HepG2 (cell line): ENCODE results near the gene ASL. TPM values are rescaled to one million over a fixed set of nuclear protein-coding genes. Genes with fewer than 3 reads are reported as not detected.

Experiments
- ARHGAP35 ChIP-seq: sonication (generic); formaldehyde crosslinking; IDR thresholded peaks from 2 replicates; pipeline ENCODE4 v1.9.0; 2022; ENCODE audit warnings: mild to moderate bottlenecking, inconsistent platforms, moderate library complexity, missing genetic modification reagents, borderline replicate concordance
- ATF7-NPFF ChIP-seq: sonication (generic); formaldehyde crosslinking; IDR thresholded peaks from 2 replicates; pipeline ENCODE4 v1.8.1; 2023; ENCODE audit warnings: mild to moderate bottlenecking, low read depth, missing genetic modification reagents, moderate library complexity
- HOXA3 ChIP-seq: sonication (generic); formaldehyde crosslinking; IDR thresholded peaks from 2 replicates; pipeline ENCODE4 v1.5.0; 2020; ENCODE audit warnings: missing genetic modification reagents
- KAT7 ChIP-seq: IDR thresholded peaks from 2 replicates; pipeline ENCODE4 v1.6.1; 2018; ENCODE audit warnings: borderline replicate concordance, missing compliant biosample characterization
- KDM5A ChIP-seq: fragments of 200-600 bp; sonication (generic); IDR thresholded peaks from 2 replicates; pipeline ENCODE4 v1.7.0; 2018; ENCODE audit warnings: antibody characterized with exemption, mild to moderate bottlenecking, low read length, borderline replicate concordance
- MATR3 ChIP-seq: sonication (generic); formaldehyde crosslinking; IDR thresholded peaks from 2 replicates; pipeline ENCODE4 v1.4.0; 2020; ENCODE audit warnings: missing genetic modification reagents
- MBNL3 ChIP-seq: fragments of 250-450 bp; sonication (Bioruptor Pico); conservative IDR thresholded peaks from 2 replicates; pipeline ENCODE4 v1.8.0; 2022; ENCODE audit warnings: mild to moderate bottlenecking, inconsistent platforms
- NFKB2 ChIP-seq: sonication (generic); formaldehyde crosslinking; IDR thresholded peaks from 2 replicates; pipeline ENCODE4 v1.4.0; 2020; ENCODE audit warnings: missing genetic modification reagents, borderline replicate concordance
- SATB2 ChIP-seq: sonication (generic); formaldehyde crosslinking; IDR thresholded peaks from 2 replicates; pipeline ENCODE4 v1.5.0; 2020; ENCODE audit warnings: missing genetic modification reagents
- SNAI1 ChIP-seq: sonication (generic); formaldehyde crosslinking; IDR thresholded peaks from 2 replicates; pipeline ENCODE4 v1.5.0; 2020; ENCODE audit warnings: mild to moderate bottlenecking, missing genetic modification reagents, borderline replicate concordance
- STAT5B ChIP-seq: sonication (generic); formaldehyde crosslinking; IDR thresholded peaks from 2 replicates; pipeline ENCODE4 v1.4.0; 2020; ENCODE audit warnings: missing genetic modification reagents
- TRIM24 ChIP-seq: sonication (generic); formaldehyde crosslinking; IDR thresholded peaks from 2 replicates; pipeline ENCODE4 v1.8.0; 2022; ENCODE audit warnings: mild to moderate bottlenecking, missing genetic modification reagents
- ZFP36L2 ChIP-seq: sonication (generic); formaldehyde crosslinking; IDR thresholded peaks from 2 replicates; pipeline ENCODE4 v1.4.0; 2020; ENCODE audit warnings: missing genetic modification reagents
- ZSCAN12 ChIP-seq: sonication (generic); formaldehyde crosslinking; IDR thresholded peaks from 2 replicates; pipeline ENCODE4 v1.9.0; 2021; ENCODE audit warnings: mild to moderate bottlenecking, missing genetic modification reagents
- ZSCAN25 ChIP-seq: sonication (generic); formaldehyde crosslinking; IDR thresholded peaks from 2 replicates; pipeline ENCODE4 v1.8.0; 2022; ENCODE audit warnings: mild to moderate bottlenecking, missing genetic modification reagents
- polyA plus RNA-seq, 8 experiments: library from polyadenylated mRNA; depleted of rRNA in 3 of 8; stranded (reverse) in 7 of 8; unstranded in 1 of 8; fragments of >200 nt; fragmentation: Illumina TruSeq in 4 of 8; extraction: Trizol in 4 of 8; gene quantifications; 2 replicates each; pipeline versions ENCODE4 v1.2.1 to v1.2.3, GENCODE V29; 2011 to 2016; ENCODE audit warnings: low read depth in 4 of 8, missing spikeins in 1 of 8, mixed read lengths in 1 of 8; ENCODE audit not compliant: insufficient read depth in 1 of 8
- total RNA-seq, 5 experiments: library from RNA; depleted of rRNA; stranded (reverse); fragments of >200 nt; fragmentation: Illumina TruSeq; extraction: Trizol; gene quantifications; 2 replicates each; pipeline ENCODE4 v1.2.3, GENCODE V29; 2016; ENCODE audit warnings: low read depth in 1 of 5
- TF ChIP-seq, protein P1 (sequence below): sonication (generic); formaldehyde crosslinking; IDR thresholded peaks from 2 replicates; pipeline ENCODE4 v1.4.0; 2020; ENCODE audit warnings: mild to moderate bottlenecking, low read depth, missing genetic modification reagents
- TF ChIP-seq, protein P2 (sequence below): IDR thresholded peaks from 2 replicates; pipeline ENCODE4 v1.6.1; 2016; ENCODE audit warnings: low read depth, missing genetic modification reagents, missing compliant biosample characterization
- TF ChIP-seq, protein P3 (sequence below): sonication (generic); formaldehyde crosslinking; IDR thresholded peaks from 2 replicates; pipeline ENCODE4 v1.5.1; 2020; ENCODE audit warnings: mild to moderate bottlenecking, missing genetic modification reagents, borderline replicate concordance
- TF ChIP-seq, protein P4 (sequence below): sonication (generic); formaldehyde crosslinking; conservative IDR thresholded peaks from 2 replicates; pipeline ENCODE4 v1.8.0; 2022; ENCODE audit warnings: mild to moderate bottlenecking, moderate library complexity, missing genetic modification reagents
- TF ChIP-seq, protein P5 (sequence below): sonication (generic); formaldehyde crosslinking; IDR thresholded peaks from 2 replicates; pipeline ENCODE4 v1.9.0; 2022; ENCODE audit warnings: missing genetic modification reagents, mild to moderate bottlenecking, borderline replicate concordance

ASL gene
- total and polyA plus RNA-seq, 2 of the 13 experiments (the other 11 are each of a cell fraction or from before 2014, with no cell fraction given): 71.4 to 96.5 TPM

DNA sequence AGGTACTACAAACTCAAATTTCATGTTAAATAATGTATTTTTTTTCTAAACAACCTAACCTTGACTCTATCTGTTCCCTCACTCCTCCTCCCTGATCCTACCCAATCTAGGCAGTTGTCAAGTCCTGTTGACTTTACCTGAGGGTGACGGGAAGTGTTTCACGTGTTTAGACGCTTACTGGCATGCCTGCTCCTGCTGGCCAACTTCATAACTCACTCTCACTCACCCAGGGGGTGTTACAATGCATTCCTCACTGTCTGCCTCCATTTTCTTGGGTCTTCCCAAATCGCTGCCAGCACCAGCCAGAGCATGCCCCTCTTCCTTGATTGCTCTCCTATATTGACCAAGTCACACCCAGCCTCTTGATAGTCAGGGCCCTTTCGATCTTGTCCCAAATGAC, 67.4 kb downstream of the ASL start (continued):
- TF ChIP-seq, protein P1, sequence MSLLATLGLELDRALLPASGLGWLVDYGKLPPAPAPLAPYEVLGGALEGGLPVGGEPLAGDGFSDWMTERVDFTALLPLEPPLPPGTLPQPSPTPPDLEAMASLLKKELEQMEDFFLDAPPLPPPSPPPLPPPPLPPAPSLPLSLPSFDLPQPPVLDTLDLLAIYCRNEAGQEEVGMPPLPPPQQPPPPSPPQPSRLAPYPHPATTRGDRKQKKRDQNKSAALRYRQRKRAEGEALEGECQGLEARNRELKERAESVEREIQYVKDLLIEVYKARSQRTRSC (CRISPR knock-in tag): no peak
- TF ChIP-seq ARHGAP35 (CRISPR knock-in tag): no peak
- TF ChIP-seq STAT5B (CRISPR knock-in tag): no peak
- no peak for TF ChIP-seq ATF7-NPFF (CRISPR knock-in tag)
- no peak for TF ChIP-seq SNAI1 (CRISPR knock-in tag)
- TF ChIP-seq KAT7: no peak
- TF ChIP-seq, protein P2, sequence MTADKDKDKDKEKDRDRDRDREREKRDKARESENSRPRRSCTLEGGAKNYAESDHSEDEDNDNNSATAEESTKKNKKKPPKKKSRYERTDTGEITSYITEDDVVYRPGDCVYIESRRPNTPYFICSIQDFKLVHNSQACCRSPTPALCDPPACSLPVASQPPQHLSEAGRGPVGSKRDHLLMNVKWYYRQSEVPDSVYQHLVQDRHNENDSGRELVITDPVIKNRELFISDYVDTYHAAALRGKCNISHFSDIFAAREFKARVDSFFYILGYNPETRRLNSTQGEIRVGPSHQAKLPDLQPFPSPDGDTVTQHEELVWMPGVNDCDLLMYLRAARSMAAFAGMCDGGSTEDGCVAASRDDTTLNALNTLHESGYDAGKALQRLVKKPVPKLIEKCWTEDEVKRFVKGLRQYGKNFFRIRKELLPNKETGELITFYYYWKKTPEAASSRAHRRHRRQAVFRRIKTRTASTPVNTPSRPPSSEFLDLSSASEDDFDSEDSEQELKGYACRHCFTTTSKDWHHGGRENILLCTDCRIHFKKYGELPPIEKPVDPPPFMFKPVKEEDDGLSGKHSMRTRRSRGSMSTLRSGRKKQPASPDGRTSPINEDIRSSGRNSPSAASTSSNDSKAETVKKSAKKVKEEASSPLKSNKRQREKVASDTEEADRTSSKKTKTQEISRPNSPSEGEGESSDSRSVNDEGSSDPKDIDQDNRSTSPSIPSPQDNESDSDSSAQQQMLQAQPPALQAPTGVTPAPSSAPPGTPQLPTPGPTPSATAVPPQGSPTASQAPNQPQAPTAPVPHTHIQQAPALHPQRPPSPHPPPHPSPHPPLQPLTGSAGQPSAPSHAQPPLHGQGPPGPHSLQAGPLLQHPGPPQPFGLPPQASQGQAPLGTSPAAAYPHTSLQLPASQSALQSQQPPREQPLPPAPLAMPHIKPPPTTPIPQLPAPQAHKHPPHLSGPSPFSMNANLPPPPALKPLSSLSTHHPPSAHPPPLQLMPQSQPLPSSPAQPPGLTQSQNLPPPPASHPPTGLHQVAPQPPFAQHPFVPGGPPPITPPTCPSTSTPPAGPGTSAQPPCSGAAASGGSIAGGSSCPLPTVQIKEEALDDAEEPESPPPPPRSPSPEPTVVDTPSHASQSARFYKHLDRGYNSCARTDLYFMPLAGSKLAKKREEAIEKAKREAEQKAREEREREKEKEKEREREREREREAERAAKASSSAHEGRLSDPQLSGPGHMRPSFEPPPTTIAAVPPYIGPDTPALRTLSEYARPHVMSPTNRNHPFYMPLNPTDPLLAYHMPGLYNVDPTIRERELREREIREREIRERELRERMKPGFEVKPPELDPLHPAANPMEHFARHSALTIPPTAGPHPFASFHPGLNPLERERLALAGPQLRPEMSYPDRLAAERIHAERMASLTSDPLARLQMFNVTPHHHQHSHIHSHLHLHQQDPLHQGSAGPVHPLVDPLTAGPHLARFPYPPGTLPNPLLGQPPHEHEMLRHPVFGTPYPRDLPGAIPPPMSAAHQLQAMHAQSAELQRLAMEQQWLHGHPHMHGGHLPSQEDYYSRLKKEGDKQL (CRISPR knock-in tag): no peak; the same call in 1 of the 2 replicates
- TF ChIP-seq MBNL3: no peak
- no peak for TF ChIP-seq KDM5A
- no peak for TF ChIP-seq TRIM24 (CRISPR knock-in tag)
- no peak for TF ChIP-seq ZFP36L2 (CRISPR knock-in tag)
- TF ChIP-seq ZSCAN12 (CRISPR knock-in tag): no peak
- TF ChIP-seq, protein P3, sequence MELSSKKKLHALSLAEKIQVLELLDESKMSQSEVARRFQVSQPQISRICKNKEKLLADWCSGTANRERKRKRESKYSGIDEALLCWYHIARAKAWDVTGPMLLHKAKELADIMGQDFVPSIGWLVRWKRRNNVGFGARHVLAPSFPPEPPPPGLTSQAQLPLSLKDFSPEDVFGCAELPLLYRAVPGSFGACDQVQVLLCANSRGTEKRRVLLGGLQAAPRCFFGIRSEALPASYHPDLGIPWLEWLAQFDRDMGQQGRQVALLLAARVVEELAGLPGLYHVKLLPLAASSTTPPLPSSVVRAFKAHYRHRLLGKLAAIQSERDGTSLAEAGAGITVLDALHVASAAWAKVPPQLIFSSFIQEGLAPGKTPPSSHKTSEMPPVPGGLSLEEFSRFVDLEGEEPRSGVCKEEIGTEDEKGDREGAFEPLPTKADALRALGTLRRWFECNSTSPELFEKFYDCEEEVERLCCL (CRISPR knock-in tag): no peak
- TF ChIP-seq NFKB2: no peak
- TF ChIP-seq ZSCAN25: no peak
- TF ChIP-seq SATB2: peak; percentile 73; the same call in 1 of the 2 replicates
- no peak for TF ChIP-seq MATR3 (CRISPR knock-in tag)
- TF ChIP-seq, protein P4, sequence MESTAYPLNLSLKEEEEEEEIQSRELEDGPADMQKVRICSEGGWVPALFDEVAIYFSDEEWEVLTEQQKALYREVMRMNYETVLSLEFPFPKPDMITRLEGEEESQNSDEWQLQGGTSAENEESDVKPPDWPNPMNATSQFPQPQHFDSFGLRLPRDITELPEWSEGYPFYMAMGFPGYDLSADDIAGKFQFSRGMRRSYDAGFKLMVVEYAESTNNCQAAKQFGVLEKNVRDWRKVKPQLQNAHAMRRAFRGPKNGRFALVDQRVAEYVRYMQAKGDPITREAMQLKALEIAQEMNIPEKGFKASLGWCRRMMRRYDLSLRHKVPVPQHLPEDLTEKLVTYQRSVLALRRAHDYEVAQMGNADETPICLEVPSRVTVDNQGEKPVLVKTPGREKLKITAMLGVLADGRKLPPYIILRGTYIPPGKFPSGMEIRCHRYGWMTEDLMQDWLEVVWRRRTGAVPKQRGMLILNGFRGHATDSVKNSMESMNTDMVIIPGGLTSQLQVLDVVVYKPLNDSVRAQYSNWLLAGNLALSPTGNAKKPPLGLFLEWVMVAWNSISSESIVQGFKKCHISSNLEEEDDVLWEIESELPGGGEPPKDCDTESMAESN: peak; percentile 71; the same call in 1 of the 2 replicates
- peak; percentile 59; the same call in 1 of the 2 replicates for TF ChIP-seq HOXA3
- TF ChIP-seq, protein P5, sequence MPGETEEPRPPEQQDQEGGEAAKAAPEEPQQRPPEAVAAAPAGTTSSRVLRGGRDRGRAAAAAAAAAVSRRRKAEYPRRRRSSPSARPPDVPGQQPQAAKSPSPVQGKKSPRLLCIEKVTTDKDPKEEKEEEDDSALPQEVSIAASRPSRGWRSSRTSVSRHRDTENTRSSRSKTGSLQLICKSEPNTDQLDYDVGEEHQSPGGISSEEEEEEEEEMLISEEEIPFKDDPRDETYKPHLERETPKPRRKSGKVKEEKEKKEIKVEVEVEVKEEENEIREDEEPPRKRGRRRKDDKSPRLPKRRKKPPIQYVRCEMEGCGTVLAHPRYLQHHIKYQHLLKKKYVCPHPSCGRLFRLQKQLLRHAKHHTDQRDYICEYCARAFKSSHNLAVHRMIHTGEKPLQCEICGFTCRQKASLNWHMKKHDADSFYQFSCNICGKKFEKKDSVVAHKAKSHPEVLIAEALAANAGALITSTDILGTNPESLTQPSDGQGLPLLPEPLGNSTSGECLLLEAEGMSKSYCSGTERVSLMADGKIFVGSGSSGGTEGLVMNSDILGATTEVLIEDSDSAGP (CRISPR knock-in tag): no peak; the same call in 1 of the 2 replicates
